GM12875 (cell line): Measurements from ENCODE around the gene GRIK4.

ENCODE experiments used
- H3K4me3 ChIP-seq: one replicate; pipeline ENCODE4 v1.5.1; 2011; ENCODE audit warnings: low read depth, low read length, control low read depth
- CTCF ChIP-seq: IDR thresholded peaks from 2 replicates; pipeline ENCODE4 v1.5.1; 2011; ENCODE audit warnings: low read depth, mild to moderate bottlenecking, control low read depth, inconsistent platforms, low read length, moderate library complexity, borderline replicate concordance; ENCODE audit not compliant: insufficient read depth

Gene GRIK4

GRCh38 chr11:120514541-120515121 is 3.1 kb downstream of the GRIK4 start:
- no peak overlapping the region for H3K4me3 ChIP-seq
- no peak for TF ChIP-seq CTCF

GRCh38 chr11:120515186-120515723 is 3.7 kb downstream of the GRIK4 start:
- TF ChIP-seq CTCF = no peak
- no peak overlapping the region for H3K4me3 ChIP-seq

GRCh38 chr11:120516461-120517389 is 5.2 kb downstream of the GRIK4 start:
- TF ChIP-seq CTCF = no peak
- H3K4me3 ChIP-seq = no peak overlapping the region

GRCh38 chr11:120517390-120517761 is 5.8 kb downstream of the GRIK4 start:
- no peak overlapping the region for H3K4me3 ChIP-seq
- no peak for TF ChIP-seq CTCF

GRCh38 chr11:120517801-120518291 is 6.3 kb downstream of the GRIK4 start:
- H3K4me3 ChIP-seq = no peak overlapping the region
- 0 out of 2 replicates have a peak, but pooled peaks have one; percentile 6 for TF ChIP-seq CTCF

GRCh38 chr11:120518356-120518755 is 6.8 kb downstream of the GRIK4 start:
- H3K4me3 ChIP-seq = no peak overlapping the region
- no peak for TF ChIP-seq CTCF

- no peak overlapping the region for H3K4me3 ChIP-seq
- TF ChIP-seq CTCF = no peak
Observed at GRCh38 chr11:120519474-120519873, 7.9 kb downstream of the GRIK4 start.
